AG04450 (cell line): ENCODE results near the gene KANTR. TPM values are rescaled to one million over a fixed set of nuclear protein-coding genes. Genes with fewer than 3 reads are reported as not detected.

ENCODE experiments used
- CTCF ChIA-PET: fragments of 300-600, 350-600 bp; formaldehyde crosslinking; extraction: SDS; loops from one replicate; lab custom pipeline; 2022; ENCODE audit warnings: antibody characterized with exemption, inconsistent platforms; lab: Charles Lee
- POLR2A ChIA-PET: fragments of 350-600 bp; formaldehyde crosslinking; extraction: SDS; loops from one replicate; lab custom pipeline; 2021; ENCODE audit warnings: antibody characterized with exemption, inconsistent platforms; lab: Yijun Ruan, JAX
- DNase-seq: peaks from one replicate; pipeline ENCODE4 v3.0.0-alpha.2; 2011; ENCODE audit warnings: low read depth, low spot score
- H3K27ac ChIP-seq: one replicate; pipeline ENCODE4 v1.5.1; 2012; ENCODE audit warnings: low read depth, low read length, control low read depth
- H3K27me3 ChIP-seq: one replicate; pipeline ENCODE4 v1.6.0; 2012; ENCODE audit warnings: low read length; ENCODE audit not compliant: control insufficient read depth, insufficient read depth
- H3K4me3 ChIP-seq: 2 replicates; pipeline ENCODE4 v1.5.1; 2011; ENCODE audit warnings: mild to moderate bottlenecking, low read depth, low read length, control low read depth
- H3K9me3 ChIP-seq: 2 replicates; pipeline ENCODE4 v1.5.1; 2012; ENCODE audit warnings: low read length; ENCODE audit not compliant: control insufficient read depth, insufficient read depth
- polyA plus RNA-seq: library from polyadenylated mRNA; depleted of rRNA; stranded (reverse); fragments of >200 nt; gene quantifications from 2 replicates; pipeline ENCODE4 v1.2.3, GENCODE V29; 2011
- TF ChIP-seq, protein P1 (sequence below): IDR thresholded peaks from 2 replicates; pipeline ENCODE4 v1.5.1; 2011; ENCODE audit warnings: low read depth, low read length, control low read depth, inconsistent platforms

Gene KANTR
- polyA plus RNA-seq, 1 experiment, result 3.8 TPM

DNA sequence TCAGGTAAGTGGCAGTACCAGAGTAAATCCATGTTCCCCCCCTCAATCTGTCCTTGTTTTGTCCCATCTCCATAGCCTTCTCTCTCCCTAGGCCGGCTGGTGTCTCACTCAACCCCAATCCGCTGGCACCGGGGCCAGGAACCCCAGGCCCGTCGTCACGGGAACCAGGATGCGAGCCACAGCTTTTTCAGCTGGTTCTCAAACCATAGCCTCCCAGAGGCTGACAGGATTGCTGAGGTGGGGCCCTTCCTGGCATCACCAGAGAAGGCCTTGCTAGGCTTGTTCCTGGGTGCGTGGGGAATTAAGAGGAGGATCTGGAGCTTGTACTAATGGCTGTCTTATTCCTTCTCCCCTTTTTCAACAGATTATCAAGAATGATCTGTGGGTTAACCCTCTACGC, 9.1 kb upstream of the KANTR start:
- POLR2A ChIA-PET, result no interaction called here

DNA sequence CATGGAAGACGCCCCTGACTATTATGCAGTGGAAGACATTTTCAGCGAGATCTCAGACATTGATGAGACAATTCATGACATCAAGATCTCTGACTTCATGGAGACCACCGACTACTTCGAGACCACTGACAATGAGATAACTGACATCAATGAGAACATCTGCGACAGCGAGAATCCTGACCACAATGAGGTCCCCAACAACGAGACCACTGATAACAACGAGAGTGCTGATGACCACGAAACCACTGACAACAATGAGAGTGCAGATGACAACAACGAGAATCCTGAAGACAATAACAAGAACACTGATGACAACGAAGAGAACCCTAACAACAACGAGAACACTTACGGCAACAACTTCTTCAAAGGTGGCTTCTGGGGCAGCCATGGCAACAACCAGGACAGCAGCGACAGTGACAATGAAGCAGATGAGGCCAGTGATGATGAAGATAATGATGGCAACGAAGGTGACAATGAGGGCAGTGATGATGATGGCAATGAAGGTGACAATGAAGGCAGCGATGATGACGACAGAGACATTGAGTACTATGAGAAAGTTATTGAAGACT, 8.2 kb upstream of the KANTR start:
- TF ChIP-seq, protein P1, sequence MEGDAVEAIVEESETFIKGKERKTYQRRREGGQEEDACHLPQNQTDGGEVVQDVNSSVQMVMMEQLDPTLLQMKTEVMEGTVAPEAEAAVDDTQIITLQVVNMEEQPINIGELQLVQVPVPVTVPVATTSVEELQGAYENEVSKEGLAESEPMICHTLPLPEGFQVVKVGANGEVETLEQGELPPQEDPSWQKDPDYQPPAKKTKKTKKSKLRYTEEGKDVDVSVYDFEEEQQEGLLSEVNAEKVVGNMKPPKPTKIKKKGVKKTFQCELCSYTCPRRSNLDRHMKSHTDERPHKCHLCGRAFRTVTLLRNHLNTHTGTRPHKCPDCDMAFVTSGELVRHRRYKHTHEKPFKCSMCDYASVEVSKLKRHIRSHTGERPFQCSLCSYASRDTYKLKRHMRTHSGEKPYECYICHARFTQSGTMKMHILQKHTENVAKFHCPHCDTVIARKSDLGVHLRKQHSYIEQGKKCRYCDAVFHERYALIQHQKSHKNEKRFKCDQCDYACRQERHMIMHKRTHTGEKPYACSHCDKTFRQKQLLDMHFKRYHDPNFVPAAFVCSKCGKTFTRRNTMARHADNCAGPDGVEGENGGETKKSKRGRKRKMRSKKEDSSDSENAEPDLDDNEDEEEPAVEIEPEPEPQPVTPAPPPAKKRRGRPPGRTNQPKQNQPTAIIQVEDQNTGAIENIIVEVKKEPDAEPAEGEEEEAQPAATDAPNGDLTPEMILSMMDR, result no peak
- no peaks in the 10 kb centered on the region for H3K27me3 ChIP-seq
- H3K9me3 ChIP-seq, result no peaks in the 10 kb centered on the region
- DNase-seq, result no peak
- no peak overlapping the region for H3K4me3 ChIP-seq
- ChIA-PET POLR2A (no interaction called here), CTCF (no interaction called here)
- H3K27ac ChIP-seq, result no peak overlapping the region

More for the DNA sequence above, 9.1 kb upstream of the KANTR start:
- DNase-seq, result no peak
- no peaks in the 10 kb centered on the region for H3K27me3 ChIP-seq
- TF ChIP-seq, protein P1, result no peak
- H3K4me3 ChIP-seq, result no peak overlapping the region
- no peak overlapping the region for H3K27ac ChIP-seq
- no peaks in the 10 kb centered on the region for H3K9me3 ChIP-seq
- CTCF ChIA-PET, result no interaction called here

DNA sequence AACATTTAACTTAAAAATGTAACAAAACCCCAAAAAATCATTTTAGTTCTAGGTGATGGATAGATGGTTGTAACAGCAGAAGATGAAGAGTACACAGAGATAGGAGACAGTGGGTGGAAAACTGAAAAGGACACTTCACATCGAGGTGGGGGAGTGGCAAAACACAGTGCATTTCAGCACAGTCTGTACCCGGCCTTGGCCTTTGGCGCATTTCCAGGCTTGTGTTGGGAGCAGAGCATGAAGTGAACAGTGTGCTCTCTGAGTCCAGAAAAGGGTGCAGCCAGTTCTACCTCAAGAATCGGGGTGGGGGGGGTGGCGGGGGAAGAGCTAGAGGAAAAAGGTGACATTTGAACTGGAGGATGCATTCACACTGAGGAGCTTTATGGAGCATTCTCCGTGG, 7.5 kb upstream of the KANTR start:
- H3K27ac ChIP-seq, result no peak overlapping the region
- POLR2A ChIA-PET, result no interaction called here
- H3K9me3 ChIP-seq, result no peaks in the 10 kb centered on the region
- TF ChIP-seq, protein P1, result no peak
- H3K4me3 ChIP-seq, result no peak overlapping the region
- CTCF ChIA-PET, result no interaction called here
- DNase-seq, result no peak
- no peaks in the 10 kb centered on the region for H3K27me3 ChIP-seq

DNA sequence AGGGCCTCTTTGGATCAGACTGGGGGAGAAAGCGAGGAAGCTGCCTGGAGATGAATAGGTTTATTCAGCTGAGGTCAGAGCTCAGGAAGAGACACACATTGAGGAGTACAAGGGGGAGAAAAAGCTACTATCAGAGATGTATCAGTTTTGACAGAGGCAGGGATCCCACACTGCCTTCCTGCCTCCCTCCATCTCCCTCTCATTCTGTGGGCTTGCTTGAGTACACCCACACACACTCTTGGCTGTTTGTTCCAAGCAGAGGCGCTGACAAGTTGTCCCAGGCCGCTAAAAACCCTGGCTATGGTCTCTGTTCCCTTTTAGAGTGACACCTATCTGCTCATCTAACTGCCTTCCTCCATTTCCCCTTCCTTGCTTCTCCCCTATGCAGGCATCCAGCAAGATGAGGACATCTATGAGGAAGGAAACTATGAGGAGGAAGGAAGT, 6.5 kb upstream of the KANTR start:
- POLR2A ChIA-PET, result no interaction called here
- CTCF ChIA-PET, result no interaction called here
- DNase-seq, result no peak
- H3K27me3 ChIP-seq, result no peaks in the 10 kb centered on the region
- no peak overlapping the region for H3K27ac ChIP-seq
- TF ChIP-seq, protein P1, result no peak
- no peaks in the 10 kb centered on the region for H3K9me3 ChIP-seq
- no peak overlapping the region for H3K4me3 ChIP-seq

DNA sequence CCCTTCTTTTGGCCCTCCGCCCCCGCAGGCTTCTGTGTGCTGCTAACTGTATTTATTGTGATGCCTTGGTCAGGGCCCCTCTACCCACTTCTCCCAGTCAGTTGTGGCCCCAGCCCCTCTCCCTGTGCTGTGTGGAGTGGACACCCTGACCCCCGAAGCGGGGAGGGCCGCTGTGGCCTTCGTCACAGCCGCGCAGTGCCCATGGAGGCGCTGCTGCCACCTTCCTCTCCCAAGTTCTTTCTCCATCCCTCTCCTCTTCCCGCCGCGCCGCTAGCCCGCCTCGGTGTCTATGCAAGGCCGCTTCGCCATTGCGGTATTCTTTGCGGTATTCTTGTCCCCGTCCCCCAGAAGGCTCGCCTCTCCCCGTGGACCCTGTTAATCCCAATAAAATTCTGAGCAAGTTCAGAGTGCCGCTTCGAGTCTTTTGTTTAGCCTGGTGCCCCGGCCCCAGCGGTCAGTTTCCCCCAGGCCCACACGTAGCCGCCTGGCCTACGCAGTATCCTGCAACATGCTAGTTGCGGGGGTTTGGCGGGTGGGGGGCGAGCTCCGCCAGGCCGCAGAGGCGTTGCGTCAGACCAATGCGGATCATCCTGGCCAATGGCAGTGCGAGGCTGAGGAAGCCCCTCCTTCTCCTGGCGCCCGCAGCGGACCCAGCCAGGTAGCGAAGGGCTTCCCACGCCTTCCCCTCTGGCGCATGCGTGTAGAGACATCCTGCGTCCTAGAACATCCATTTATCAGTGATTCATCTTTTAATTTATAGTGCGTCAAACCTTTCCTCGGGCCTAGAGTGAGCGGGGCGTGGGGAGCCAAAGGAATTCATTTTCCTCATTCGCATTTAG, 5.6 kb upstream of the KANTR start:
- TF ChIP-seq, protein P1, result no peak
- ChIA-PET CTCF (no interaction called here), POLR2A (interaction anchor here (0.8 kb wide), 1 partner anchor 19 kb away, joined by 6 read pairs; no protein-coding TSS in a partner anchor)
- DNase-seq, result no peak
- H3K27me3 ChIP-seq, result no peaks in the 10 kb centered on the region
- H3K9me3 ChIP-seq, result no peaks in the 10 kb centered on the region
- H3K4me3 ChIP-seq, result peak overlapping the region; percentile 47
- peak overlapping the region; percentile 61 for H3K27ac ChIP-seq
